PFSK-1 (cell line): ENCODE data around the gene TMEM144.

Experiments used
- FOXP2 ChIP-seq: optimal IDR thresholded peaks from 2 replicates; pipeline ENCODE3; 2011; ENCODE audit warnings: borderline replicate concordance, control low read depth, inconsistent platforms; ENCODE audit not compliant: insufficient read depth; ENCODE audit errors: extremely low read length, extremely low read depth
- POLR2AphosphoS5 ChIP-seq: IDR thresholded peaks from 2 replicates; pipeline ENCODE4 v1.6.1; 2012; ENCODE audit warnings: low read depth, mild to moderate bottlenecking, control low read depth, low read length, moderate library complexity
- REST ChIP-seq, 2 experiments: IDR thresholded peaks; 2 replicates each; pipeline versions ENCODE4 v1.6.1 to v1.8.0; 2011 to 2012; ENCODE audit warnings: low read depth in 2 of 2, low read length in 2 of 2, control low read depth in 1 of 2, inconsistent platforms in 1 of 2, mild to moderate bottlenecking in 1 of 2, moderate library complexity in 1 of 2; ENCODE audit not compliant: insufficient read depth in 1 of 2
- SIN3A ChIP-seq: IDR thresholded peaks from 2 replicates; pipeline ENCODE4 v1.6.1; 2012; ENCODE audit warnings: mild to moderate bottlenecking, low read length, moderate library complexity, borderline replicate concordance; ENCODE audit not compliant: insufficient read depth
- TAF1 ChIP-seq: IDR thresholded peaks from 2 replicates; pipeline ENCODE4 v1.6.1; 2012; ENCODE audit warnings: low read length, control low read depth, borderline replicate concordance; ENCODE audit not compliant: insufficient read depth

TMEM144 gene

GRCh38 chr4:158192439-158193158 lies 17.7 kb upstream of the TMEM144 start:
- TF ChIP-seq REST (IDR thresholded peaks at IDR 0.05; ENCODE audit: insufficient read depth in 1 of 2, low read depth in 2 of 2, low read length in 2 of 2) (no peak), POLR2AphosphoS5 (no peak), SIN3A (no peak), FOXP2 (no peak), TAF1 (no peak)

- TF ChIP-seq TAF1 (no peak), REST (IDR thresholded peaks at IDR 0.05; ENCODE audit: insufficient read depth in 1 of 2, low read depth in 2 of 2, low read length in 2 of 2) (no peak), SIN3A (no peak), POLR2AphosphoS5 (no peak), FOXP2 (no peak)
Measured at GRCh38 chr4:158193171-158193749, 17.0 kb upstream of the TMEM144 start.

- TF ChIP-seq SIN3A (no peak), TAF1 (no peak), POLR2AphosphoS5 (no peak), REST (IDR thresholded peaks at IDR 0.05; ENCODE audit: insufficient read depth in 1 of 2, low read depth in 2 of 2, low read length in 2 of 2) (no peak), FOXP2 (no peak)
Measured at GRCh38 chr4:158195297-158195696, 15.0 kb upstream of the TMEM144 start.

- TF ChIP-seq REST (IDR thresholded peaks at IDR 0.05; ENCODE audit: insufficient read depth in 1 of 2, low read depth in 2 of 2, low read length in 2 of 2) (no peak), TAF1 (no peak), FOXP2 (no peak), SIN3A (no peak), POLR2AphosphoS5 (no peak)
Measured at GRCh38 chr4:158197194-158197776, 13.0 kb upstream of the TMEM144 start.
